Caki2 (cell line): ENCODE data around the gene PLD6. TPM values are rescaled to one million over a fixed set of nuclear protein-coding genes. Genes with fewer than 3 reads are reported as not detected.

ENCODE experiments used
- DNase-seq: peaks from one replicate; pipeline ENCODE4 v3.0.0-alpha.2; 2015; ENCODE audit warnings: low read depth
- in situ Hi-C: cut with HindIII; loops from 2 replicates; pipeline ENCODE4 v1.10.0; 2016; ENCODE audit warnings: low sequenced_read_pairs, low pct_unique_long_range_greater_than_20kb, mixed read lengths
- total RNA-seq: library from RNA; depleted of rRNA; stranded (reverse); fragments of >200 nt; shearing (Covaris generic); gene quantifications from 2 replicates; pipeline ENCODE4 v1.2.3, GENCODE V29; 2014; ENCODE audit warnings: low replicate concordance

Gene PLD6
- total RNA-seq, 1 experiment from 2014 or later = 5.5 TPM

GRCh38 chr17:17183744-17184143 is 22.4 kb downstream of the PLD6 start:
- no peak for DNase-seq
- in situ Hi-C loops = no loop called here

- in situ Hi-C loops = no loop called here
- no peak for DNase-seq
These were observed 23.5 kb downstream of the PLD6 start for GRCh38 chr17:17182598-17183136.

GRCh38 chr17:17181666-17182597 is 24.2 kb downstream of the PLD6 start:
- DNase-seq = no peak
- in situ Hi-C loops = no loop called here

GRCh38 chr17:17180741-17181525 is 25.2 kb downstream of the PLD6 start:
- in situ Hi-C loops = no loop called here
- DNase-seq = no peak

GRCh38 chr17:17180141-17180603 is 26.0 kb downstream of the PLD6 start:
- in situ Hi-C loops = no loop called here
- no peak for DNase-seq

GRCh38 chr17:17179371-17179827 is 26.7 kb downstream of the PLD6 start:
- no peak for DNase-seq
- in situ Hi-C loops = no loop called here

- in situ Hi-C loops = no loop called here
These were observed 29.0 kb downstream of the PLD6 start for GRCh38 chr17:17177176-17177575.

GRCh38 chr17:17176341-17176740 is 29.8 kb downstream of the PLD6 start:
- in situ Hi-C loops = no loop called here

More at GRCh38 chr17:17177176-17177575, 29.0 kb downstream of the PLD6 start:
- no peak for DNase-seq

GRCh38 chr17:17175917-17176316 is 30.2 kb downstream of the PLD6 start:
- no peak for DNase-seq
- in situ Hi-C loops = no loop called here

More at GRCh38 chr17:17176341-17176740, 29.8 kb downstream of the PLD6 start:
- DNase-seq = no peak

- DNase-seq = no peak
- in situ Hi-C loops = no loop called here
These were observed 30.8 kb downstream of the PLD6 start for GRCh38 chr17:17175340-17175739.

- DNase-seq = no peak
- in situ Hi-C loops = no loop called here
These were observed 32.2 kb downstream of the PLD6 start for GRCh38 chr17:17173921-17174320.

GRCh38 chr17:17172990-17173389 is 33.1 kb downstream of the PLD6 start:
- in situ Hi-C loops = no loop called here
- no peak for DNase-seq

GRCh38 chr17:17172001-17172939 is 33.9 kb downstream of the PLD6 start:
- DNase-seq = no peak
- in situ Hi-C loops = no loop called here

GRCh38 chr17:17171186-17171585 is 34.9 kb downstream of the PLD6 start:
- in situ Hi-C loops = no loop called here
- no peak for DNase-seq

GRCh38 chr17:17170346-17170985 is 35.7 kb downstream of the PLD6 start:
- in situ Hi-C loops = no loop called here
- DNase-seq = no peak

GRCh38 chr17:17169396-17169795 is 36.7 kb downstream of the PLD6 start:
- in situ Hi-C loops = no loop called here
- DNase-seq = no peak

GRCh38 chr17:17168401-17168800 is 37.7 kb downstream of the PLD6 start:
- DNase-seq = no peak

More at GRCh38 chr17:17168401-17168800, 37.7 kb downstream of the PLD6 start:
- in situ Hi-C loops = no loop called here
